ENCODE measurements around the gene ZNF135.

ZNF135 gene

DNA sequence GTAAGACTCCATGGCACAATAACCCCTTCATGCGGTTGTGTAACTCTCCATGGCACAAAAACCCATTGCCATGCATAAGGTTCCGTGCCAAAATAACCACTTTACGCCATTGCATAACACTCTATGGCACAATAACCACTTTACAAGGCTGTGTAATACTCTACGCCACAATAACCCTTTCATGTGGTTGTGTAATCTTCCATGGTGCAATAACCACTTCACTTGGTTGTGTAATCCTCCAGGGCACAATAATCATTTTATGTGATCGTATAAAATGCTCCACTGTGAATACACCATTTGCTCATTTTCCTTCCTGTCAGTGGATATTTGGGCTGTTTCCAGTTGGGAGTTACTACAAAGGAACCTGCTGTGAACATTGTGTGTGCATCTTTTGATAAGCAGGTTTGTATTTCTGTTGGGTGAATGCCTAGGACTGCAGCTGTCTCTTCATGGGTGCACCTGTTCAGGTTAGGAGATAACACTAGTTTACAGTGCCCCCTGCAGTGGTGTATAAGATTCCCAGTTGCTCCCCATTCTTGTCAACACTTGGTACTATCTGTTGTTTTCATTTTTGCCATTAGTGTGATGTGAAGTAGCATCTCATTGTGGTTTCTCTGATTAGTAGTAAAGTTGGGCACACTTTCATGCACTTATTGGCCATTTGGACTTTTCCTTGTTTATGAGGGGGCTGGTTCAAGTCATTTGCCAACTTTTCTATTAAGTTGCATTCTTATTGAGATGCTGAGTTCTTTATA lies 60.1 kb downstream of the ZNF135 start:
- DNase-seq (ENCODE audit: low spot score) (no peak), ATAC-seq (ENCODE audit: low read depth) (no peak)
- Histone ChIP-seq H3K27ac (ENCODE audit: poor library complexity, severe bottlenecking) (no peak overlapping the region), H3K36me3 (ENCODE audit: low read depth) (no peaks in the 10 kb centered on the region), H3K4me3 (ENCODE audit: severe bottlenecking) (no peak overlapping the region), H3K4me1 (ENCODE audit: insufficient read depth, poor library complexity, severe bottlenecking) (no peaks in the 10 kb centered on the region), H3K27me3 (ENCODE audit: insufficient read depth, poor library complexity, severe bottlenecking) (no peaks in the 10 kb centered on the region), H3K9me3 (ENCODE audit: severe bottlenecking) (peaks cover 24% of the 10 kb centered on the region)
- TF ChIP-seq, protein P1, sequence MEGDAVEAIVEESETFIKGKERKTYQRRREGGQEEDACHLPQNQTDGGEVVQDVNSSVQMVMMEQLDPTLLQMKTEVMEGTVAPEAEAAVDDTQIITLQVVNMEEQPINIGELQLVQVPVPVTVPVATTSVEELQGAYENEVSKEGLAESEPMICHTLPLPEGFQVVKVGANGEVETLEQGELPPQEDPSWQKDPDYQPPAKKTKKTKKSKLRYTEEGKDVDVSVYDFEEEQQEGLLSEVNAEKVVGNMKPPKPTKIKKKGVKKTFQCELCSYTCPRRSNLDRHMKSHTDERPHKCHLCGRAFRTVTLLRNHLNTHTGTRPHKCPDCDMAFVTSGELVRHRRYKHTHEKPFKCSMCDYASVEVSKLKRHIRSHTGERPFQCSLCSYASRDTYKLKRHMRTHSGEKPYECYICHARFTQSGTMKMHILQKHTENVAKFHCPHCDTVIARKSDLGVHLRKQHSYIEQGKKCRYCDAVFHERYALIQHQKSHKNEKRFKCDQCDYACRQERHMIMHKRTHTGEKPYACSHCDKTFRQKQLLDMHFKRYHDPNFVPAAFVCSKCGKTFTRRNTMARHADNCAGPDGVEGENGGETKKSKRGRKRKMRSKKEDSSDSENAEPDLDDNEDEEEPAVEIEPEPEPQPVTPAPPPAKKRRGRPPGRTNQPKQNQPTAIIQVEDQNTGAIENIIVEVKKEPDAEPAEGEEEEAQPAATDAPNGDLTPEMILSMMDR (IDR thresholded peaks at IDR 0.05; ENCODE audit: poor library complexity, severe bottlenecking) = no peak
